SK-N-SH (cell line): Measurements from ENCODE around the gene STK26. TPM values are rescaled to one million over a fixed set of nuclear protein-coding genes. Genes with fewer than 3 reads are reported as not detected.

Experiments used
- CTCF ChIA-PET: fragments of 300-600, 350-600 bp; formaldehyde crosslinking; extraction: SDS; loops from one replicate; lab custom pipeline; 2021; lab: Yijun Ruan, JAX
- POLR2A ChIA-PET: fragments of 350-600 bp; sonication (Branson Sonifier 250); formaldehyde crosslinking; extraction: SDS; loops from one replicate; lab custom pipeline; 2020; ENCODE audit warnings: antibody characterized with exemption, inconsistent platforms; lab: Yijun Ruan, JAX
- DNase-seq: peaks from one replicate; pipeline ENCODE4 v3.0.0; 2012
- H2AFZ ChIP-seq: fragments of 200-600 bp; sonication (generic); 2 replicates; pipeline ENCODE4 v1.8.1; 2016; ENCODE audit warnings: antibody characterized with exemption, mild to moderate bottlenecking, low read depth
- H3F3A ChIP-seq: fragments of 200-600 bp; sonication (generic); replicated peaks from 2 replicates; pipeline ENCODE3; 2016; ENCODE audit warnings: antibody characterized with exemption, mild to moderate bottlenecking; ENCODE audit not compliant: insufficient read depth
- H3K27ac ChIP-seq, 2 experiments: fragments of 200-500 bp in 1 of 2; fragments of 200-600 bp in 1 of 2; sonication (Bioruptor generic) in 1 of 2; sonication (generic), shearing (Covaris generic) in 1 of 2; 2 replicates each; pipeline versions ENCODE4 v1.5.1 to v1.6.1; 2014 to 2016; ENCODE audit warnings: low read depth in 2 of 2, inconsistent platforms in 1 of 2, low read length in 1 of 2, mild to moderate bottlenecking in 1 of 2, mixed read lengths in 1 of 2
- H3K27me3 ChIP-seq: fragments of 200-600 bp; sonication (generic), shearing (Covaris generic); 2 replicates; pipeline ENCODE4 v1.6.1; 2016; ENCODE audit warnings: mixed run types; ENCODE audit not compliant: insufficient read depth
- H3K36me3 ChIP-seq, 2 experiments: fragments of 200-500 bp in 1 of 2; fragments of 200-600 bp in 1 of 2; sonication (Bioruptor generic) in 1 of 2; sonication (generic) in 1 of 2; replicated peaks in 1 of 2; 2 replicates each; pipeline versions ENCODE3 to v1.5.1; 2014 to 2016; ENCODE audit warnings: low read length in 1 of 2, mild to moderate bottlenecking in 1 of 2; ENCODE audit not compliant: insufficient read depth in 2 of 2, control insufficient read depth in 1 of 2
- H3K4me1 ChIP-seq, 2 experiments: fragments of 200-500 bp in 1 of 2; fragments of 200-600 bp in 1 of 2; sonication (Bioruptor generic) in 1 of 2; sonication (generic), shearing (Covaris generic) in 1 of 2; 2 replicates each; pipeline versions ENCODE4 v1.5.1 to v1.6.1; 2014 to 2016; ENCODE audit warnings: low read depth in 1 of 2, low read length in 1 of 2, mixed run types in 1 of 2; ENCODE audit not compliant: insufficient read depth in 2 of 2, control insufficient read depth in 1 of 2
- H3K4me2 ChIP-seq: fragments of 200-600 bp; sonication (generic), shearing (Covaris generic); 2 replicates; pipeline ENCODE4 v1.6.1; 2017; ENCODE audit warnings: mixed run types
- H3K4me3 ChIP-seq, 2 experiments: fragments of 200-500 bp in 1 of 2; fragments of 200-600 bp in 1 of 2; sonication (Bioruptor generic) in 1 of 2; sonication (generic), shearing (Covaris generic) in 1 of 2; 2 replicates each; pipeline versions ENCODE4 v1.5.1 to v1.8.1; 2014 to 2016; ENCODE audit warnings: low read depth in 2 of 2, inconsistent platforms in 1 of 2, low read length in 1 of 2, mild to moderate bottlenecking in 1 of 2, mixed read lengths in 1 of 2, moderate library complexity in 1 of 2
- H3K79me2 ChIP-seq: fragments of 200-600 bp; sonication (generic); 2 replicates; pipeline ENCODE4 v1.8.1; 2017; ENCODE audit warnings: mild to moderate bottlenecking; ENCODE audit not compliant: insufficient read depth
- H3K9ac ChIP-seq: fragments of 200-600 bp; sonication (generic); 2 replicates; pipeline ENCODE4 v1.6.1; 2017; ENCODE audit warnings: mixed run types
- H3K9me2 ChIP-seq: fragments of 200-600 bp; sonication (generic); 2 replicates; pipeline ENCODE4 v1.6.1; 2017; ENCODE audit warnings: mixed run types
- H3K9me3 ChIP-seq: fragments of 200-600 bp; sonication (generic); 2 replicates; pipeline ENCODE4 v1.6.1; 2017; ENCODE audit warnings: mixed run types, mild to moderate bottlenecking, moderate library complexity
- H4K20me1 ChIP-seq: fragments of 200-600 bp; sonication (generic); 2 replicates; pipeline ENCODE4 v1.6.1; 2017; ENCODE audit warnings: mild to moderate bottlenecking, mixed run types; ENCODE audit not compliant: insufficient read depth
- CHD2 ChIP-seq: fragments of 150-350 bp; IDR thresholded peaks from 2 replicates; pipeline ENCODE4 v1.6.1; 2018; ENCODE audit warnings: low read length; ENCODE audit not compliant: partially characterized antibody
- ELF1 ChIP-seq: IDR thresholded peaks from 2 replicates; pipeline ENCODE4 v1.4.0; 2012
- EP300 ChIP-seq, 2 experiments: IDR thresholded peaks; 2 replicates each; pipeline versions ENCODE4 v1.4.0 to v1.6.1; 2012; ENCODE audit warnings: borderline replicate concordance in 1 of 2, low read depth in 1 of 2, low read length in 1 of 2
- GATA2 ChIP-seq: sonication (generic); formaldehyde crosslinking; IDR thresholded peaks from 2 replicates; pipeline ENCODE4 v1.5.0; 2020; ENCODE audit warnings: mild to moderate bottlenecking, missing genetic modification reagents
- JUND ChIP-seq: IDR thresholded peaks from 2 replicates; pipeline ENCODE4 v1.4.0; 2012
- MAX ChIP-seq: IDR thresholded peaks from 2 replicates; pipeline ENCODE4 v1.4.0; 2012; ENCODE audit warnings: low read depth
- MEF2A ChIP-seq: IDR thresholded peaks from 2 replicates; pipeline ENCODE4 v1.4.0; 2012; ENCODE audit warnings: low read depth, borderline replicate concordance
- MXI1 ChIP-seq: IDR thresholded peaks from 2 replicates; pipeline ENCODE4 v1.6.1; 2012; ENCODE audit warnings: mild to moderate bottlenecking, low read depth, low read length, improper control_type of control experiment
- NRF1 ChIP-seq: IDR thresholded peaks from 2 replicates; pipeline ENCODE4 v1.6.1; 2012; ENCODE audit warnings: low read depth, mild to moderate bottlenecking, low read length
- RCOR1 ChIP-seq: fragments of 150-350 bp; IDR thresholded peaks from 2 replicates; pipeline ENCODE4 v1.6.1; 2017; ENCODE audit warnings: antibody characterized with exemption, low read length
- RFX5 ChIP-seq: IDR thresholded peaks from 2 replicates; pipeline ENCODE4 v1.6.1; 2012; ENCODE audit warnings: mild to moderate bottlenecking, improper control_type of control experiment, low read length
- SIN3A ChIP-seq: IDR thresholded peaks from 2 replicates; pipeline ENCODE4 v1.6.1; 2012; ENCODE audit warnings: low read depth, mild to moderate bottlenecking, low read length, moderate library complexity, borderline replicate concordance
- SMC3 ChIP-seq: IDR thresholded peaks from 2 replicates; pipeline ENCODE4 v1.6.1; 2012; ENCODE audit warnings: low read depth, low read length, improper control_type of control experiment
- TAF1 ChIP-seq: IDR thresholded peaks from 2 replicates; pipeline ENCODE4 v1.6.1; 2012; ENCODE audit warnings: low read depth, mild to moderate bottlenecking, low read length, moderate library complexity, borderline replicate concordance
- YY1 ChIP-seq: IDR thresholded peaks from 2 replicates; pipeline ENCODE4 v1.4.0; 2012; ENCODE audit warnings: low read depth, mild to moderate bottlenecking
- WGBS: methylation state at CpG from one replicate; pipeline ENCODE4 v1.1.6; 2017; ENCODE audit warnings: low lambda C conversion rate; 5-methylcytosine and 5-hydroxymethylcytosine counted together
- polyA plus RNA-seq, 3 experiments: library from polyadenylated mRNA; depleted of rRNA; stranded (reverse); fragments of >200 nt; gene quantifications; 2 replicates each; pipeline ENCODE4 v1.2.3, GENCODE V29; 2012
- TF ChIP-seq, protein P1 (sequence below): IDR thresholded peaks from 2 replicates; pipeline ENCODE4; 2012
- TF ChIP-seq, protein P2 (sequence below): fragments of 150-350 bp; IDR thresholded peaks from 2 replicates; pipeline ENCODE4 v1.6.1; 2016; ENCODE audit warnings: mild to moderate bottlenecking, low read depth, low read length
- TF ChIP-seq, protein P3 (sequence below): IDR thresholded peaks from 2 replicates; pipeline ENCODE4 v1.6.1; 2012; ENCODE audit warnings: mild to moderate bottlenecking, low read depth, low read length, moderate library complexity

STK26 gene
- polyA plus RNA-seq, 1 of the 3 experiments (the other 2 are of a cell fraction) = 3.5 TPM

GRCh38 chrX:132001127-132001526 lies 22.0 kb upstream of the STK26 start:
- TF ChIP-seq, protein P1, sequence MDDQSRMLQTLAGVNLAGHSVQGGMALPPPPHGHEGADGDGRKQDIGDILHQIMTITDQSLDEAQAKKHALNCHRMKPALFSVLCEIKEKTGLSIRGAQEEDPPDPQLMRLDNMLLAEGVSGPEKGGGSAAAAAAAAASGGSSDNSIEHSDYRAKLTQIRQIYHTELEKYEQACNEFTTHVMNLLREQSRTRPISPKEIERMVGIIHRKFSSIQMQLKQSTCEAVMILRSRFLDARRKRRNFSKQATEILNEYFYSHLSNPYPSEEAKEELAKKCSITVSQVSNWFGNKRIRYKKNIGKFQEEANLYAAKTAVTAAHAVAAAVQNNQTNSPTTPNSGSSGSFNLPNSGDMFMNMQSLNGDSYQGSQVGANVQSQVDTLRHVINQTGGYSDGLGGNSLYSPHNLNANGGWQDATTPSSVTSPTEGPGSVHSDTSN = no peak
- no peak for TF ChIP-seq JUND
- TF ChIP-seq, protein P2, sequence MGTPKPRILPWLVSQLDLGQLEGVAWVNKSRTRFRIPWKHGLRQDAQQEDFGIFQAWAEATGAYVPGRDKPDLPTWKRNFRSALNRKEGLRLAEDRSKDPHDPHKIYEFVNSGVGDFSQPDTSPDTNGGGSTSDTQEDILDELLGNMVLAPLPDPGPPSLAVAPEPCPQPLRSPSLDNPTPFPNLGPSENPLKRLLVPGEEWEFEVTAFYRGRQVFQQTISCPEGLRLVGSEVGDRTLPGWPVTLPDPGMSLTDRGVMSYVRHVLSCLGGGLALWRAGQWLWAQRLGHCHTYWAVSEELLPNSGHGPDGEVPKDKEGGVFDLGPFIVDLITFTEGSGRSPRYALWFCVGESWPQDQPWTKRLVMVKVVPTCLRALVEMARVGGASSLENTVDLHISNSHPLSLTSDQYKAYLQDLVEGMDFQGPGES = no peak
- no peak for TF ChIP-seq NRF1
- TF ChIP-seq GATA2 (CRISPR knock-in tag) = no peak
- no peak for TF ChIP-seq SIN3A
- no peak for TF ChIP-seq RFX5
- TF ChIP-seq SMC3 = no peak
- TF ChIP-seq, all 33 proteins: peak for 0
- Histone ChIP-seq H3K9me2 (no peaks in the 10 kb centered on the region), H3F3A (no peaks in the 10 kb centered on the region), H4K20me1 (no peaks in the 10 kb centered on the region), H2AFZ (no peak overlapping the region), H3K79me2 (no peaks in the 10 kb centered on the region), H3K4me3 (no peak overlapping the region), H3K27ac (no peak overlapping the region), H3K9me3 (no peaks in the 10 kb centered on the region), H3K9ac (no peak overlapping the region), H3K36me3 (no peaks in the 10 kb centered on the region), H3K4me2 (no peak overlapping the region), H3K27me3 (no peaks in the 10 kb centered on the region), H3K4me1 (no peaks in the 10 kb centered on the region)
- POLR2A ChIA-PET = no interaction called here
- no peak for DNase-seq
- 20% methylated on average over 3 of the region's 3 CpGs for WGBS
- CTCF ChIA-PET = no interaction called here

- Histone ChIP-seq H3K4me1 (no peaks in the 10 kb centered on the region), H3K9ac (no peak overlapping the region), H3K4me3 (no peak overlapping the region), H3K9me2 (no peaks in the 10 kb centered on the region), H3K4me2 (no peak overlapping the region), H3F3A (no peaks in the 10 kb centered on the region), H3K27ac (no peak overlapping the region), H4K20me1 (no peaks in the 10 kb centered on the region)
- DNase-seq = no peak
- ChIA-PET CTCF (no interaction called here), POLR2A (no interaction called here)
- WGBS = 25% methylated on average over 4 of the region's 4 CpGs
- TF ChIP-seq, protein P1 = no peak
- TF ChIP-seq CHD2 (no peak), YY1 (no peak), NRF1 (no peak), RCOR1 (no peak), MEF2A (no peak), SMC3 (no peak), MAX (no peak), JUND (no peak), TAF1 (no peak), EP300 (IDR thresholded peaks at IDR 0.05; ENCODE audit: borderline replicate concordance in 1 of 2, low read depth in 1 of 2, low read length in 1 of 2) (no peak), ELF1 (no peak), MXI1 (no peak), GATA2 (CRISPR knock-in tag) (no peak), SIN3A (no peak), RFX5 (no peak)
- TF ChIP-seq, protein P2 = no peak
- TF ChIP-seq, protein P3, sequence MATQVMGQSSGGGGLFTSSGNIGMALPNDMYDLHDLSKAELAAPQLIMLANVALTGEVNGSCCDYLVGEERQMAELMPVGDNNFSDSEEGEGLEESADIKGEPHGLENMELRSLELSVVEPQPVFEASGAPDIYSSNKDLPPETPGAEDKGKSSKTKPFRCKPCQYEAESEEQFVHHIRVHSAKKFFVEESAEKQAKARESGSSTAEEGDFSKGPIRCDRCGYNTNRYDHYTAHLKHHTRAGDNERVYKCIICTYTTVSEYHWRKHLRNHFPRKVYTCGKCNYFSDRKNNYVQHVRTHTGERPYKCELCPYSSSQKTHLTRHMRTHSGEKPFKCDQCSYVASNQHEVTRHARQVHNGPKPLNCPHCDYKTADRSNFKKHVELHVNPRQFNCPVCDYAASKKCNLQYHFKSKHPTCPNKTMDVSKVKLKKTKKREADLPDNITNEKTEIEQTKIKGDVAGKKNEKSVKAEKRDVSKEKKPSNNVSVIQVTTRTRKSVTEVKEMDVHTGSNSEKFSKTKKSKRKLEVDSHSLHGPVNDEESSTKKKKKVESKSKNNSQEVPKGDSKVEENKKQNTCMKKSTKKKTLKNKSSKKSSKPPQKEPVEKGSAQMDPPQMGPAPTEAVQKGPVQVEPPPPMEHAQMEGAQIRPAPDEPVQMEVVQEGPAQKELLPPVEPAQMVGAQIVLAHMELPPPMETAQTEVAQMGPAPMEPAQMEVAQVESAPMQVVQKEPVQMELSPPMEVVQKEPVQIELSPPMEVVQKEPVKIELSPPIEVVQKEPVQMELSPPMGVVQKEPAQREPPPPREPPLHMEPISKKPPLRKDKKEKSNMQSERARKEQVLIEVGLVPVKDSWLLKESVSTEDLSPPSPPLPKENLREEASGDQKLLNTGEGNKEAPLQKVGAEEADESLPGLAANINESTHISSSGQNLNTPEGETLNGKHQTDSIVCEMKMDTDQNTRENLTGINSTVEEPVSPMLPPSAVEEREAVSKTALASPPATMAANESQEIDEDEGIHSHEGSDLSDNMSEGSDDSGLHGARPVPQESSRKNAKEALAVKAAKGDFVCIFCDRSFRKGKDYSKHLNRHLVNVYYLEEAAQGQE = no peak
- TF ChIP-seq, all 33 proteins: peak for 0
- H3K9me3 ChIP-seq = no peaks in the 10 kb centered on the region
- H3K79me2 ChIP-seq = no peaks in the 10 kb centered on the region
- H2AFZ ChIP-seq = no peak overlapping the region
- no peaks in the 10 kb centered on the region for H3K27me3 ChIP-seq
- no peaks in the 10 kb centered on the region for H3K36me3 ChIP-seq
Observed at GRCh38 chrX:132004728-132005127, 18.4 kb upstream of the STK26 start.
